Measurements from ENCODE around the gene CKS2.

- no peak for TF ChIP-seq FOXA1 (IDR thresholded peaks at IDR 0.05)
- no peak for TF ChIP-seq SUZ12 (IDR thresholded peaks at IDR 0.05)
- TF ChIP-seq FOXM1 (IDR thresholded peaks at IDR 0.05; ENCODE audit: borderline replicate concordance), result no peak
- TF ChIP-seq ELF4 (IDR thresholded peaks at IDR 0.05), result no peak
- no peak for TF ChIP-seq LEF1 (IDR thresholded peaks at IDR 0.05; ENCODE audit: borderline replicate concordance)
- TF ChIP-seq BHLHE40 (IDR thresholded peaks at IDR 0.05; ENCODE audit: borderline replicate concordance), result no peak
- no peak for TF ChIP-seq TARDBP (IDR thresholded peaks at IDR 0.05)
- no peak for TF ChIP-seq L3MBTL2 (conservative IDR thresholded peaks at IDR 0.05)
- TF ChIP-seq ZNF384 (IDR thresholded peaks at IDR 0.05), result no peak
- no peak for TF ChIP-seq CTBP1 (IDR thresholded peaks at IDR 0.05; ENCODE audit: borderline replicate concordance)
- no peak for TF ChIP-seq ARNT (IDR thresholded peaks at IDR 0.05)
- TF ChIP-seq NFRKB (IDR thresholded peaks at IDR 0.05), result no peak
- no peak for TF ChIP-seq SP1 (IDR thresholded peaks at IDR 0.05)
Observed at GRCh38 chr9:89277043-89277442, 34.0 kb upstream of the CKS2 start.

Measured in HEK293T (cell line).